H9 (cell line): ENCODE results near the gene MYOF. TPM values are rescaled to one million over a fixed set of nuclear protein-coding genes. Genes with fewer than 3 reads are reported as not detected.

Experiments used
- DNase-seq: peaks from one replicate; pipeline ENCODE4 v3.0.0-alpha.2; 2017
- H2AFZ ChIP-seq: one replicate; pipeline ENCODE4 v1.6.1; 2013; ENCODE audit warnings: mild to moderate bottlenecking, low read length, control low read depth, moderate library complexity
- H2AK5ac ChIP-seq: 2 replicates; pipeline ENCODE4 v1.6.1; 2013; ENCODE audit warnings: low read length, control low read depth, mixed read lengths; ENCODE audit not compliant: insufficient read length
- H2BK120ac ChIP-seq: one replicate; pipeline ENCODE4 v1.6.1; 2013; ENCODE audit warnings: low read depth, mild to moderate bottlenecking, low read length, control low read depth, inconsistent platforms; ENCODE audit not compliant: poor library complexity, severe bottlenecking
- H2BK12ac ChIP-seq: 2 replicates; pipeline ENCODE4 v1.6.1; 2013; ENCODE audit warnings: low read length, control low read depth, mixed read lengths, low read depth; ENCODE audit not compliant: insufficient read length
- H2BK15ac ChIP-seq: 2 replicates; pipeline ENCODE4 v1.6.1; 2013; ENCODE audit warnings: low read depth, low read length, control low read depth
- H2BK20ac ChIP-seq: one replicate; pipeline ENCODE4 v1.6.1; 2013; ENCODE audit warnings: low read depth, mild to moderate bottlenecking, low read length, control low read depth, inconsistent platforms; ENCODE audit not compliant: poor library complexity, severe bottlenecking
- H2BK5ac ChIP-seq: 2 replicates; pipeline ENCODE4 v1.6.1; 2013; ENCODE audit warnings: low read length, control low read depth, mixed read lengths; ENCODE audit not compliant: insufficient read length
- H3K14ac ChIP-seq: 2 replicates; pipeline ENCODE4 v1.6.1; 2013; ENCODE audit warnings: low read length, control low read depth; ENCODE audit not compliant: insufficient read depth
- H3K18ac ChIP-seq: 2 replicates; pipeline ENCODE4 v1.6.1; 2013; ENCODE audit warnings: low read depth, mild to moderate bottlenecking, mixed read lengths, low read length, control low read depth; ENCODE audit not compliant: insufficient read length
- H3K23ac ChIP-seq: 2 replicates; pipeline ENCODE4 v1.6.1; 2013; ENCODE audit warnings: low read length, control low read depth, mixed read lengths, low read depth; ENCODE audit not compliant: insufficient read length
- H3K23me2 ChIP-seq: 2 replicates; pipeline ENCODE4 v1.6.1; 2013; ENCODE audit warnings: low read depth, mild to moderate bottlenecking, mixed read lengths, low read length, control low read depth; ENCODE audit not compliant: insufficient read length, poor library complexity, severe bottlenecking
- H3K27ac ChIP-seq: 2 replicates; pipeline ENCODE4 v1.5.1; 2013; ENCODE audit warnings: low read length, control low read depth, mixed read lengths, low read depth; ENCODE audit not compliant: insufficient read length
- H3K27me3 ChIP-seq: 2 replicates; pipeline ENCODE4 v1.6.1; 2013; ENCODE audit warnings: low read length, control low read depth, inconsistent platforms; ENCODE audit not compliant: insufficient read depth
- H3K4ac ChIP-seq: 2 replicates; pipeline ENCODE4 v1.6.1; 2013; ENCODE audit warnings: low read depth, mild to moderate bottlenecking, control low read depth, inconsistent platforms, low read length, moderate library complexity
- H3K4me1 ChIP-seq: 2 replicates; pipeline ENCODE4 v1.6.1; 2013; ENCODE audit warnings: low read length, control low read depth, inconsistent platforms; ENCODE audit not compliant: insufficient read depth
- H3K4me2 ChIP-seq: 2 replicates; pipeline ENCODE4 v1.6.1; 2013; ENCODE audit warnings: low read length, control low read depth, mixed read lengths; ENCODE audit not compliant: insufficient read length, insufficient read depth
- H3K56ac ChIP-seq: 2 replicates; pipeline ENCODE4 v1.6.1; 2013; ENCODE audit warnings: low read depth, mild to moderate bottlenecking, mixed read lengths, low read length, control low read depth; ENCODE audit not compliant: insufficient read length
- H3K79me1 ChIP-seq: 2 replicates; pipeline ENCODE4 v1.6.1; 2013; ENCODE audit warnings: low read depth, mild to moderate bottlenecking, moderate library complexity, low read length, control low read depth, inconsistent platforms; ENCODE audit not compliant: insufficient read depth, poor library complexity, severe bottlenecking
- H3K79me2 ChIP-seq: 2 replicates; pipeline ENCODE4 v1.6.1; 2013; ENCODE audit warnings: low read length, control low read depth, inconsistent platforms; ENCODE audit not compliant: insufficient read depth
- H3K9ac ChIP-seq: 2 replicates; pipeline ENCODE4 v1.6.1; 2013; ENCODE audit warnings: low read length, control low read depth, mixed read lengths; ENCODE audit not compliant: insufficient read length; ENCODE audit errors: extremely low read depth
- H3K9me3 ChIP-seq: one replicate; pipeline ENCODE4 v1.6.1; 2013; ENCODE audit warnings: low read depth, low read length, inconsistent platforms; ENCODE audit not compliant: control insufficient read depth
- H3T11ph ChIP-seq: one replicate; pipeline ENCODE4 v1.6.1; 2013; ENCODE audit warnings: mild to moderate bottlenecking, low read length, control low read depth, inconsistent platforms
- H4K20me1 ChIP-seq: one replicate; pipeline ENCODE4 v1.6.1; 2013; ENCODE audit not compliant: control insufficient read depth, insufficient read length, insufficient read depth
- H4K5ac ChIP-seq: 2 replicates; pipeline ENCODE4 v1.6.1; 2013; ENCODE audit warnings: low read depth, mild to moderate bottlenecking, mixed read lengths, low read length, control low read depth; ENCODE audit not compliant: insufficient read length
- H4K8ac ChIP-seq: replicated peaks from 2 replicates; pipeline ENCODE4 v1.6.1; 2013; ENCODE audit warnings: low read length, control low read depth, mixed read lengths, low read depth; ENCODE audit not compliant: insufficient read length
- H4K91ac ChIP-seq: 2 replicates; pipeline ENCODE4 v1.6.1; 2013; ENCODE audit warnings: low read depth, mild to moderate bottlenecking, moderate library complexity, mixed read lengths, low read length, control low read depth; ENCODE audit not compliant: insufficient read length
- H3K27ac Mint-ChIP-seq, 3 experiments: 2 replicates in 2 of 3; 3 replicates in 1 of 3; pipeline ENCODE4 v1.8.0; 2020 to 2021; ENCODE audit warnings: mixed read lengths in 3 of 3, mild to moderate bottlenecking in 1 of 3, moderate library complexity in 1 of 3
- H3K27me3 Mint-ChIP-seq: 2 replicates; pipeline ENCODE4 v1.8.0; 2021; ENCODE audit warnings: low read depth, mild to moderate bottlenecking, moderate library complexity, mixed read lengths
- H3K36me3 Mint-ChIP-seq, 3 experiments: 2 replicates in 2 of 3; 3 replicates in 1 of 3; pipeline ENCODE4 v1.8.0; 2020 to 2021; ENCODE audit warnings: low read depth in 3 of 3, mixed read lengths in 3 of 3; ENCODE audit not compliant: insufficient read depth in 1 of 3
- H3K4me1 Mint-ChIP-seq, 2 experiments: 2 replicates each; pipeline ENCODE4 v1.8.0; 2020; ENCODE audit warnings: mixed read lengths in 2 of 2
- H3K4me3 Mint-ChIP-seq, 2 experiments: 2 replicates in 1 of 2; 3 replicates in 1 of 2; pipeline ENCODE4 v1.8.0; 2020 to 2021; ENCODE audit warnings: mild to moderate bottlenecking in 2 of 2, mixed read lengths in 2 of 2, moderate library complexity in 1 of 2
- H3K9me3 Mint-ChIP-seq, 2 experiments: 2 replicates in 1 of 2; 3 replicates in 1 of 2; pipeline ENCODE4 v1.8.0; 2020; ENCODE audit warnings: mild to moderate bottlenecking in 2 of 2, mixed read lengths in 2 of 2, moderate library complexity in 1 of 2
- CTCF ChIP-seq: fragments of 200-600 bp; sonication (generic); conservative IDR thresholded peaks from 3 replicates; pipeline ENCODE4 v1.8.0; 2021; ENCODE audit warnings: antibody characterized with exemption, mild to moderate bottlenecking
- whole genome bisulfite sequencing: extraction: QIAGEN DNeasy Blood & Tissue Kit; methylation state at CpG from one replicate; pipeline ENCODE4 v1.1.7; 2013; ENCODE audit warnings: missing lambda C conversion rate, low lambda C conversion rate, mixed read lengths; ENCODE audit not compliant: insufficient read length; ENCODE audit errors: extremely low coverage; 5-methylcytosine and 5-hydroxymethylcytosine counted together
- total RNA-seq: library from RNA; stranded (reverse); gene quantifications from 2 replicates; pipeline ENCODE4 v1.2.1, GENCODE V29; 2021

MYOF gene
- total RNA-seq, 1 experiment from 2014 or later = 2.8 TPM

GRCh38 chr10:93454736-93455135 lies 27.4 kb downstream of the MYOF start:
- Mint-ChIP-seq H3K9me3 (no peaks in the 10 kb centered on the region), H3K36me3 (no peaks in the 10 kb centered on the region), H3K27ac (no peak overlapping the region), H3K4me1 (peaks cover 23 to 28% of the 10 kb centered on the region in 2 experiments), H3K4me3 (no peak overlapping the region), H3K27me3 (no peaks in the 10 kb centered on the region)
- Histone ChIP-seq H3K4ac (no peak overlapping the region), H2BK20ac (no peak overlapping the region), H3K27me3 (no peaks in the 10 kb centered on the region), H4K5ac (no peak overlapping the region), H2AK5ac (no peak overlapping the region), H2BK120ac (no peak overlapping the region), H3K23me2 (no peaks in the 10 kb centered on the region), H3K79me1 (no peaks in the 10 kb centered on the region), H3K4me1 (peaks cover 2% of the 10 kb centered on the region), H3K9ac (no peak overlapping the region), H2BK5ac (no peak overlapping the region), H4K91ac (no peak overlapping the region), H3T11ph (no peak overlapping the region), H4K20me1 (no peaks in the 10 kb centered on the region), H3K4me2 (no peak overlapping the region), H2BK15ac (no peak overlapping the region), H3K23ac (no peak overlapping the region), H3K56ac (no peak overlapping the region), H2AFZ (no peak overlapping the region), H3K18ac (no peak overlapping the region), H3K79me2 (no peaks in the 10 kb centered on the region), H3K14ac (no peak overlapping the region), H3K9me3 (no peaks in the 10 kb centered on the region), H2BK12ac (no peak overlapping the region), H3K27ac (no peak overlapping the region), H4K8ac (no peak overlapping the region)
- DNase-seq = no peak
- no CpG with 5 or more reads among the region's 7 CpGs for WGBS
- no peak for TF ChIP-seq CTCF
